Endothelial cell of umbilical vein (primary cell): Measurements from ENCODE around the gene HCN1. TPM values are rescaled to one million over a fixed set of nuclear protein-coding genes. Genes with fewer than 3 reads are reported as not detected.

Experiments used
- BruUV-seq: library from RNA; stranded (reverse); fragments of 400-500 nt; replicated peaks from 2 replicates; lab custom pipeline; 2021; lab: Mats Ljungman, UMichigan
- CTCF ChIA-PET: fragments of 300-600, 350-600 bp; sonication (Branson Sonifier 250); formaldehyde crosslinking; loops from one replicate; lab custom pipeline; 2021; ENCODE audit warnings: antibody characterized with exemption, inconsistent platforms; lab: Charles Lee
- POLR2A ChIA-PET: fragments of 300-600, 350-600 bp; sonication (Branson Sonifier 250); formaldehyde crosslinking; loops from one replicate; lab custom pipeline; 2021; ENCODE audit warnings: antibody characterized with exemption, inconsistent platforms; lab: Charles Lee
- DNase-seq: peaks from one replicate; pipeline ENCODE4 v3.0.0-alpha.2; 2011; ENCODE audit warnings: low read depth, low spot score
- FAIRE-seq: peaks from 2 replicates; lab custom pipeline; 2011; peaks lifted over from hg19 to GRCh38; lab: Jason Lieb, UNC
- H2AFZ ChIP-seq: 2 replicates; pipeline ENCODE4 v1.6.0; 2012; ENCODE audit warnings: low read depth, low read length, control low read depth, inconsistent platforms
- H3K27ac ChIP-seq: 2 replicates; pipeline ENCODE4 v1.5.1; 2011; ENCODE audit warnings: low read depth, mild to moderate bottlenecking, control low read depth, low read length, moderate library complexity; ENCODE audit not compliant: insufficient read depth
- H3K27me3 ChIP-seq, 2 experiments: 2 replicates each; pipeline versions ENCODE4 v1.6.0 to v1.6.1; 2011; ENCODE audit warnings: low read length in 2 of 2, mixed read lengths in 1 of 2; ENCODE audit not compliant: control insufficient read depth in 2 of 2, insufficient read depth in 2 of 2
- H3K36me3 ChIP-seq, 2 experiments: 2 replicates in 1 of 2; 3 replicates in 1 of 2; pipeline ENCODE4 v1.5.1; 2011; ENCODE audit warnings: low read length in 2 of 2, mild to moderate bottlenecking in 1 of 2, moderate library complexity in 1 of 2; ENCODE audit not compliant: control insufficient read depth in 2 of 2, insufficient read depth in 2 of 2; ENCODE audit errors: extremely low read depth in 1 of 2
- H3K4me1 ChIP-seq: 3 replicates; pipeline ENCODE4 v1.5.1; 2011; ENCODE audit warnings: mild to moderate bottlenecking, low read length; ENCODE audit not compliant: control insufficient read depth, insufficient read depth; ENCODE audit errors: extremely low read depth
- H3K4me2 ChIP-seq: 2 replicates; pipeline ENCODE4 v1.6.1; 2011; ENCODE audit warnings: low read length, control low read depth, mixed read lengths; ENCODE audit not compliant: insufficient read depth
- H3K4me3 ChIP-seq, 3 experiments: fragments of 200-600 bp in 1 of 3; sonication (generic), shearing (Covaris generic) in 1 of 3; replicated peaks in 1 of 3; 2 replicates each; pipeline ENCODE4 v1.5.1; 2011 to 2016; ENCODE audit warnings: control low read depth in 3 of 3, low read length in 3 of 3, mild to moderate bottlenecking in 2 of 3, inconsistent platforms in 1 of 3, low read depth in 1 of 3, moderate library complexity in 1 of 3; ENCODE audit not compliant: insufficient read depth in 1 of 3
- H3K79me2 ChIP-seq: 2 replicates; pipeline ENCODE4 v1.6.0; 2012; ENCODE audit warnings: low read length, inconsistent platforms; ENCODE audit not compliant: control insufficient read depth, insufficient read depth
- H3K9ac ChIP-seq: replicated peaks from 2 replicates; pipeline ENCODE3; 2011; ENCODE audit warnings: low read length, control low read depth; ENCODE audit not compliant: insufficient read depth; ENCODE audit errors: extremely low read depth
- H3K9me1 ChIP-seq: replicated peaks from 3 replicates; pipeline ENCODE4 v1.6.0; 2011; ENCODE audit warnings: mild to moderate bottlenecking, low read length; ENCODE audit not compliant: control insufficient read depth, insufficient read depth; ENCODE audit errors: extremely low read depth
- H3K9me3 ChIP-seq: replicated peaks from 2 replicates; pipeline ENCODE4 v1.5.1; 2012; ENCODE audit warnings: low read length, inconsistent platforms; ENCODE audit not compliant: control insufficient read depth, insufficient read depth
- H4K20me1 ChIP-seq: replicated peaks from 2 replicates; pipeline ENCODE3; 2011; ENCODE audit warnings: mild to moderate bottlenecking, low read length; ENCODE audit not compliant: control insufficient read depth, insufficient read depth; ENCODE audit errors: extremely low read depth
- CTCF ChIP-seq, 2 donors: IDR thresholded peaks; 1 replicate in 1 of 2; 2 replicates in 1 of 2; pipeline ENCODE4 v1.5.1; 2011; ENCODE audit warnings: low read length in 2 of 2, mild to moderate bottlenecking in 2 of 2, moderate library complexity in 2 of 2, control low read depth in 1 of 2, inconsistent platforms in 1 of 2, low read depth in 1 of 2; ENCODE audit not compliant: insufficient read depth in 1 of 2; ENCODE audit errors: extremely low read depth in 1 of 2
- EZH2 ChIP-seq: IDR thresholded peaks from 2 replicates; pipeline ENCODE4 v1.6.1; 2012; ENCODE audit warnings: borderline replicate concordance, low read depth, mild to moderate bottlenecking, moderate library complexity, low read length, inconsistent platforms; ENCODE audit not compliant: severe bottlenecking
- FOS ChIP-seq: IDR thresholded peaks from 2 replicates; pipeline ENCODE4 v1.6.1; 2011; ENCODE audit warnings: mild to moderate bottlenecking, low read length, moderate library complexity, borderline replicate concordance; ENCODE audit not compliant: insufficient read depth
- GATA2 ChIP-seq: IDR thresholded peaks from 2 replicates; pipeline ENCODE4 v1.7.0; 2011; ENCODE audit warnings: low read depth, mild to moderate bottlenecking, moderate library complexity, mixed read lengths, low read length; ENCODE audit not compliant: insufficient read length, insufficient read depth
- JUN ChIP-seq: IDR thresholded peaks from 2 replicates; pipeline ENCODE4 v1.6.1; 2011; ENCODE audit warnings: borderline replicate concordance, low read depth; ENCODE audit not compliant: insufficient read length, insufficient read depth
- MAX ChIP-seq: IDR thresholded peaks from 2 replicates; pipeline ENCODE4 v1.6.1; 2011; ENCODE audit not compliant: insufficient read depth, insufficient read length
- MYC ChIP-seq: IDR thresholded peaks from one replicate; pipeline ENCODE4 v1.6.1; 2011; ENCODE audit warnings: mild to moderate bottlenecking, low read depth, low read length
- POLR2A ChIP-seq: IDR thresholded peaks from 2 replicates; pipeline ENCODE4 v1.6.1; 2012; ENCODE audit warnings: low read depth, mild to moderate bottlenecking, control low read depth, low read length
- POLR2AphosphoS5 ChIP-seq: IDR thresholded peaks from 2 replicates; pipeline ENCODE4 v1.6.1; 2012; ENCODE audit warnings: low read depth, mild to moderate bottlenecking, control low read depth, low read length, moderate library complexity; ENCODE audit not compliant: insufficient read depth
- dilution Hi-C: fragments of 300-500 bp; cut with MboI; formaldehyde crosslinking; loops from one replicate; pipeline ENCODE4 v1.15.0; 2019; ENCODE audit warnings: low sequenced_read_pairs; ENCODE audit not compliant: extremely low pct_ligation_motif_present
- intact Hi-C: fragments of 100-400 bp; cut with micrococcal nuclease; formaldehyde crosslinking; loops from one replicate; pipeline ENCODE4 v1.10.0; 2022
- polyA plus RNA-seq, 4 experiments: library from polyadenylated mRNA; depleted of rRNA in 3 of 4; stranded (reverse) in 3 of 4; unstranded in 1 of 4; fragments of >200 nt; gene quantifications; 2 replicates each; pipeline versions ENCODE4 v1.2.1 to v1.2.3, GENCODE V29; 2011 to 2012; ENCODE audit warnings: missing spikeins in 1 of 4
- total RNA-seq: library from RNA; stranded (reverse); gene quantifications from 2 replicates; pipeline ENCODE4 v1.2.3, GENCODE V29; 2021

The HCN1 gene
- total and polyA plus RNA-seq, 2 donors (not counting 3 experiments of a cell fraction or from before 2014, with no cell fraction given) = not detected

GRCh38 chr5:45725537-45725936 lies 29.4 kb upstream of the HCN1 start:
- H3K4me1 ChIP-seq = no peaks in the 10 kb centered on the region
- H3K9me3 ChIP-seq = peaks cover 3% of the 10 kb centered on the region
- H3K79me2 ChIP-seq = no peaks in the 10 kb centered on the region
- intact Hi-C loops = no loop called here
- DNase-seq (no peak), FAIRE-seq (no peak)
- no peaks in the 10 kb centered on the region for H3K27me3 ChIP-seq
- no peak overlapping the region for H2AFZ ChIP-seq
- BruUV-seq = no TSS peak
- TF ChIP-seq JUN (no peak), MYC (no peak), FOS (no peak), POLR2AphosphoS5 (no peak), CTCF (IDR thresholded peaks at IDR 0.05; ENCODE audit: extremely low read depth in 1 of 2, insufficient read depth in 1 of 2, low read depth in 1 of 2, low read length in 2 of 2) (no peak), POLR2A (no peak), GATA2 (no peak), EZH2 (no peak), MAX (no peak)
- POLR2A ChIA-PET = no interaction called here
- H3K9me1 ChIP-seq = no peaks in the 10 kb centered on the region
- H3K4me2 ChIP-seq = no peak overlapping the region
- H3K36me3 ChIP-seq = no peaks in the 10 kb centered on the region
- no peak overlapping the region for H3K27ac ChIP-seq
- H3K9ac ChIP-seq = no peak overlapping the region
- CTCF ChIA-PET = no interaction called here
- no peak overlapping the region for H3K4me3 ChIP-seq
- dilution Hi-C loops = no loop called here
- H4K20me1 ChIP-seq = no peaks in the 10 kb centered on the region
